Neural progenitor cell (in vitro differentiated cells): ENCODE measurements around the gene RAB11FIP3. TPM values are rescaled to one million over a fixed set of nuclear protein-coding genes. Genes with fewer than 3 reads are reported as not detected.

Experiments used
- DNase-seq: peaks from one replicate; pipeline ENCODE4 v3.0.0-alpha.2; 2016; ENCODE audit warnings: low spot score
- H2AFZ ChIP-seq: fragments of 200-600 bp; sonication (generic); replicated peaks from 2 replicates; pipeline ENCODE4 v1.6.1; 2016; ENCODE audit warnings: antibody characterized with exemption
- H3F3A ChIP-seq: fragments of 200-600 bp; sonication (generic); 2 replicates; pipeline ENCODE4 v1.6.1; 2016; ENCODE audit warnings: antibody characterized with exemption, low read depth
- H3K27ac ChIP-seq: fragments of 200-600 bp; sonication (generic); 2 replicates; pipeline ENCODE4 v1.5.1; 2016; ENCODE audit warnings: mild to moderate bottlenecking
- H3K27me3 ChIP-seq: fragments of 200-600 bp; sonication (generic); 2 replicates; pipeline ENCODE4 v1.6.1; 2016; ENCODE audit warnings: mild to moderate bottlenecking, moderate library complexity
- H3K36me3 ChIP-seq: fragments of 200-600 bp; sonication (generic); 2 replicates; pipeline ENCODE4 v1.5.1; 2016
- H3K4me1 ChIP-seq: fragments of 200-600 bp; sonication (generic); 2 replicates; pipeline ENCODE4 v1.6.1; 2016; ENCODE audit warnings: mixed run types
- H3K4me2 ChIP-seq: fragments of 200-600 bp; sonication (generic); 2 replicates; pipeline ENCODE4 v1.6.1; 2016
- H3K4me3 ChIP-seq: fragments of 200-600 bp; sonication (generic); 2 replicates; pipeline ENCODE4 v1.5.1; 2016
- H3K79me2 ChIP-seq: fragments of 200-600 bp; sonication (generic); 2 replicates; pipeline ENCODE4 v1.6.1; 2016; ENCODE audit warnings: low read depth
- H3K9ac ChIP-seq: fragments of 200-600 bp; sonication (generic); 2 replicates; pipeline ENCODE4 v1.6.1; 2016
- H3K9me3 ChIP-seq: fragments of 200-600 bp; sonication (generic); 2 replicates; pipeline ENCODE4 v1.5.1; 2016; ENCODE audit warnings: low read depth
- H4K20me1 ChIP-seq: fragments of 200-600 bp; sonication (generic); 2 replicates; pipeline ENCODE4 v1.6.1; 2016; ENCODE audit warnings: low read depth
- H3K27ac Mint-ChIP-seq: 3 replicates; pipeline ENCODE4 v1.8.0; 2021; ENCODE audit warnings: mixed read lengths
- H3K27me3 Mint-ChIP-seq: 2 replicates; pipeline ENCODE4 v1.8.0; 2022; ENCODE audit warnings: low read depth, mild to moderate bottlenecking, inconsistent platforms, moderate library complexity, mixed read lengths; ENCODE audit not compliant: insufficient read depth
- H3K36me3 Mint-ChIP-seq: 3 replicates; pipeline ENCODE4 v1.8.0; 2021; ENCODE audit warnings: mixed read lengths
- H3K4me1 Mint-ChIP-seq: 3 replicates; pipeline ENCODE4 v1.8.0; 2021; ENCODE audit warnings: mixed read lengths
- H3K4me3 Mint-ChIP-seq: 3 replicates; pipeline ENCODE4 v1.8.0; 2021; ENCODE audit warnings: mild to moderate bottlenecking, moderate library complexity, mixed read lengths
- H3K9me3 Mint-ChIP-seq: 3 replicates; pipeline ENCODE4 v1.8.0; 2020; ENCODE audit warnings: mixed read lengths
- EZH2 ChIP-seq: fragments of 200-600 bp; sonication (generic); IDR thresholded peaks from 2 replicates; pipeline ENCODE4 v1.6.1; 2017; ENCODE audit warnings: antibody characterized with exemption, mild to moderate bottlenecking, moderate library complexity
- EZH2phosphoT487 ChIP-seq: fragments of 200-600 bp; sonication (generic); IDR thresholded peaks from 2 replicates; pipeline ENCODE4 v1.6.1; 2017; ENCODE audit warnings: antibody characterized with exemption
- microRNA-seq: library from miRNA; unstranded; fragments of <30 nt; microRNA quantifications from one replicate; pipeline ENCODE4, GENCODE V29; 2016
- small RNA-seq: library from RNA; depleted of rRNA; stranded (forward); fragments of <200 nt; gene quantifications from one replicate; pipeline ENCODE3, GENCODE V24; 2015
- total RNA-seq: library from RNA; depleted of rRNA; stranded (reverse); fragments of >200 nt; gene quantifications from 2 replicates; pipeline ENCODE4 v1.2.3, GENCODE V29; 2015; ENCODE audit warnings: low replicate concordance
- TF ChIP-seq, protein P1 (sequence below): fragments of 200-600 bp; sonication (generic); IDR thresholded peaks from 2 replicates; pipeline ENCODE4 v1.5.1; 2017; ENCODE audit warnings: antibody characterized with exemption, mild to moderate bottlenecking

The RAB11FIP3 gene
- total RNA-seq, 1 donor from 2014 or later, result 15.5 TPM

DNA sequence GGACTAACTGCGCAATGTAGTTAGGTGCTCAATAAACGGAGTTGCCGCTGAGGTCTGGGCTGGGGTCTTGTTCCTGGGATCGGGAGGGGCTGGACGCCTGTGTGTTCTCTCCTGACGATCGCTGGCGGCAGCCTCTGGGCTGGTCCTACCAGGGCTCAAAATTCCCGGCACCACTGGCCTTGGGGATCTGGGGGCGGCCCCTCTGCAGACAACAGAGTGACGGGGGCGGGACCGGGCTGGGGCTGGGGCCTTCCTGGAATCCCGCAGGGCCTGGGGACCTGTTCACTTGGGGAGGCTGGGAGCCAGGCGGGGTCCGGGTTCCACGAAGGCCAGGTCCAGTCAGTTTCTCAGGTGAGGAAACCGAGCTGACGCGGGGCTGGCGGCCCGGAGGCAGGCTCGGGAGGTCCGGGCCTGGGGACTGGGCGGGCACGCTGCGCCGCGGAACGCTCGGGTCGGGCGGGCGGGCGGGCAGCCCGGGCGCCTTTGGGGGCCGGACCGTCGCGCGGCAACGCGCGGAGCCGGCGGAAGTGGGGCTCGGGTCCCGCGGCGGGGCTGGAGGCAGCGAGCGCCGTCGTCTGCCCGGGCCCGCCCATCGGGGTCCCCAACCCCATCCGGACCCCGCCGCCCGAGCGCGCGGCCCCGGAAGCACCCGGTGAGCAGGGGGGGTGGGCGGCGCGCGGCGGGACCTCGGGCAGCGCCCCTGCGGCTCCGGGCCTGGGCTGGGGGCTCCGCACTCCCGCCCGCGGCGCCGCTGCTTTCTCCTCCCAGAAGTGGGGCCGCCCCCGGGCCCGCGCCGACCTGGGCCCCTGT is 144.2 kb downstream of the RAB11FIP3 start, which contains the start of gene PIGQ:
Gene PIGQ (plus strand): TSS at position 524 of the 810 bp plus-strand sequence. CDS start 4,107 bp downstream, outside the sequence.
- Histone ChIP-seq H3K9ac (peak within 1 kb of the TSS; percentile 94), H3K4me1 (peaks cover 13% of the 10 kb centered on the region), H3K4me2 (peak within 1 kb of the TSS; percentile 91), H3F3A (peaks cover 8% of the 10 kb centered on the region), H3K36me3 (no peaks in the 10 kb centered on the region), H3K79me2 (peaks cover 9% of the 10 kb centered on the region), H2AFZ (peak within 1 kb of the TSS; percentile 99), H4K20me1 (peaks cover 14% of the 10 kb centered on the region), H3K27me3 (no peaks in the 10 kb centered on the region), H3K9me3 (no peaks in the 10 kb centered on the region), H3K4me3 (peak within 1 kb of the TSS; percentile 99), H3K27ac (no peak within 1 kb of the TSS)
- H3K9me3 Mint-ChIP-seq, result no peaks in the 10 kb centered on the region
- peak within 1 kb of the TSS; percentile 93 for H3K4me3 Mint-ChIP-seq
- H3K27ac Mint-ChIP-seq, result peak within 1 kb of the TSS; percentile 96
- H3K36me3 Mint-ChIP-seq, result no peaks in the 10 kb centered on the region
- peaks cover 34% of the 10 kb centered on the region for H3K4me1 Mint-ChIP-seq
- TF ChIP-seq EZH2phosphoT487 (no peak), EZH2 (no peak)
- TF ChIP-seq, protein P1, sequence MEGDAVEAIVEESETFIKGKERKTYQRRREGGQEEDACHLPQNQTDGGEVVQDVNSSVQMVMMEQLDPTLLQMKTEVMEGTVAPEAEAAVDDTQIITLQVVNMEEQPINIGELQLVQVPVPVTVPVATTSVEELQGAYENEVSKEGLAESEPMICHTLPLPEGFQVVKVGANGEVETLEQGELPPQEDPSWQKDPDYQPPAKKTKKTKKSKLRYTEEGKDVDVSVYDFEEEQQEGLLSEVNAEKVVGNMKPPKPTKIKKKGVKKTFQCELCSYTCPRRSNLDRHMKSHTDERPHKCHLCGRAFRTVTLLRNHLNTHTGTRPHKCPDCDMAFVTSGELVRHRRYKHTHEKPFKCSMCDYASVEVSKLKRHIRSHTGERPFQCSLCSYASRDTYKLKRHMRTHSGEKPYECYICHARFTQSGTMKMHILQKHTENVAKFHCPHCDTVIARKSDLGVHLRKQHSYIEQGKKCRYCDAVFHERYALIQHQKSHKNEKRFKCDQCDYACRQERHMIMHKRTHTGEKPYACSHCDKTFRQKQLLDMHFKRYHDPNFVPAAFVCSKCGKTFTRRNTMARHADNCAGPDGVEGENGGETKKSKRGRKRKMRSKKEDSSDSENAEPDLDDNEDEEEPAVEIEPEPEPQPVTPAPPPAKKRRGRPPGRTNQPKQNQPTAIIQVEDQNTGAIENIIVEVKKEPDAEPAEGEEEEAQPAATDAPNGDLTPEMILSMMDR, result no peak
- H3K27me3 Mint-ChIP-seq, result peaks cover 4% of the 10 kb centered on the region
- DNase-seq, result peak; percentile 90

Small RNA genes lying within 50 kb of the gene (microRNA-seq; reads per million reads assigned to microRNA genes)
- gene MIR3176, result 1.5 reads per million
- not detected for gene MIR5587

Small RNA genes lying within 50 kb of the gene (small RNA-seq; reads per million reads assigned to genes)
- gene MIR3176, result 0.07 reads per million
- gene MIR5587, result not detected
- gene RF00019, result not detected
- gene Z98883.1, result 0.07 reads per million

Other genes starting within 250 kb of the RAB11FIP3 start
- not detected in 2 replicates for gene HBA1, start 249.0 kb upstream of the RAB11FIP3 start, total RNA-seq
- gene HBQ1, start 245.2 kb upstream of the RAB11FIP3 start, total RNA-seq, result 3.8 TPM in 1 of 2 replicates, not detected in the other
- gene LUC7L, start 196.2 kb upstream of the RAB11FIP3 start, total RNA-seq, result 198 and 231 TPM in 2 replicates
- 115 and 159 TPM in 2 replicates for gene FAM234A, start 190.8 kb upstream of the RAB11FIP3 start, total RNA-seq
- gene RGS11, start 149.7 kb upstream of the RAB11FIP3 start, total RNA-seq, result 0.52 and 0.96 TPM in 2 replicates
- gene ARHGDIG, start 145.1 kb upstream of the RAB11FIP3 start, total RNA-seq, result 0.84 TPM in 1 of 2 replicates, not detected in the other
- gene PDIA2, start 142.5 kb upstream of the RAB11FIP3 start, total RNA-seq, result 0.53 TPM in 1 of 2 replicates, not detected in the other
- gene AXIN1, start 72.9 kb upstream of the RAB11FIP3 start, total RNA-seq, result 19.6 and 35.4 TPM in 2 replicates
- 82.2 and 138 TPM in 2 replicates for gene MRPL28, start 55.1 kb upstream of the RAB11FIP3 start, total RNA-seq
- gene PGAP6, start 43.7 kb upstream of the RAB11FIP3 start, total RNA-seq, result 16.7 and 49.5 TPM in 2 replicates
- 93.3 and 236 TPM in 2 replicates for gene NME4, start 28.4 kb upstream of the RAB11FIP3 start, total RNA-seq
- 7.1 and 24.3 TPM in 2 replicates for gene DECR2, start 23.8 kb upstream of the RAB11FIP3 start, total RNA-seq
- gene CAPN15, start 102.1 kb downstream of the RAB11FIP3 start, total RNA-seq, result 6.8 and 41.0 TPM in 2 replicates
- not detected in 2 replicates for gene PRR35, start 134.7 kb downstream of the RAB11FIP3 start, total RNA-seq
- gene NHLRC4, start 141.4 kb downstream of the RAB11FIP3 start, total RNA-seq, result 0.28 TPM in 1 of 2 replicates, not detected in the other
- gene PIGQ, start 144.3 kb downstream of the RAB11FIP3 start, total RNA-seq, result 16.1 and 60.7 TPM in 2 replicates
- gene RAB40C, start 164.4 kb downstream of the RAB11FIP3 start, total RNA-seq, result 6.0 and 30.0 TPM in 2 replicates
- gene WFIKKN1, start 205.3 kb downstream of the RAB11FIP3 start, total RNA-seq, result 5.9 and 22.5 TPM in 2 replicates
- 46.0 and 125 TPM in 2 replicates for gene METTL26, start 210.7 kb downstream of the RAB11FIP3 start, total RNA-seq
- 1.5 and 4.7 TPM in 2 replicates for gene MCRIP2, start 216.2 kb downstream of the RAB11FIP3 start, total RNA-seq
- 9.3 and 33.4 TPM in 2 replicates for gene WDR90, start 223.7 kb downstream of the RAB11FIP3 start, total RNA-seq
- gene RHOT2, start 242.5 kb downstream of the RAB11FIP3 start, total RNA-seq, result 34.0 and 138 TPM in 2 replicates